ENCODE results near the gene CRIP2. TPM values are rescaled to one million over a fixed set of nuclear protein-coding genes. Genes with fewer than 3 reads are reported as not detected.

Gene CRIP2
- total and polyA plus RNA-seq, 2 of the 13 experiments (the other 11 are each of a cell fraction or from before 2014, with no cell fraction given): 31.6 to 37.9 TPM

- TF ChIP-seq MED13 (CRISPR knock-in tag; IDR thresholded peaks at IDR 0.05): no peak
- TF ChIP-seq KDM1A (CRISPR knock-in tag; IDR thresholded peaks at IDR 0.05): no peak
- TF ChIP-seq, protein P1, sequence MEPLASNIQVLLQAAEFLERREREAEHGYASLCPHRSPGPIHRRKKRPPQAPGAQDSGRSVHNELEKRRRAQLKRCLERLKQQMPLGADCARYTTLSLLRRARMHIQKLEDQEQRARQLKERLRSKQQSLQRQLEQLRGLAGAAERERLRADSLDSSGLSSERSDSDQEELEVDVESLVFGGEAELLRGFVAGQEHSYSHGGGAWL (CRISPR knock-in tag; IDR thresholded peaks at IDR 0.05): 0 out of 2 replicates have a peak, but pooled peaks have one; percentile 34
- TF ChIP-seq ZNF570 (CRISPR knock-in tag; IDR thresholded peaks at IDR 0.05; ENCODE audit: borderline replicate concordance): no peak
- TF ChIP-seq NAIF1 (CRISPR knock-in tag; IDR thresholded peaks at IDR 0.05; ENCODE audit: borderline replicate concordance): no peak
- TF ChIP-seq, protein P2, sequence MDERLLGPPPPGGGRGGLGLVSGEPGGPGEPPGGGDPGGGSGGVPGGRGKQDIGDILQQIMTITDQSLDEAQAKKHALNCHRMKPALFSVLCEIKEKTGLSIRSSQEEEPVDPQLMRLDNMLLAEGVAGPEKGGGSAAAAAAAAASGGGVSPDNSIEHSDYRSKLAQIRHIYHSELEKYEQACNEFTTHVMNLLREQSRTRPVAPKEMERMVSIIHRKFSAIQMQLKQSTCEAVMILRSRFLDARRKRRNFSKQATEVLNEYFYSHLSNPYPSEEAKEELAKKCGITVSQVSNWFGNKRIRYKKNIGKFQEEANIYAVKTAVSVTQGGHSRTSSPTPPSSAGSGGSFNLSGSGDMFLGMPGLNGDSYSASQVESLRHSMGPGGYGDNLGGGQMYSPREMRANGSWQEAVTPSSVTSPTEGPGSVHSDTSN (CRISPR knock-in tag; IDR thresholded peaks at IDR 0.05): peak; percentile 3; the same call in 1 of the 2 replicates
- TF ChIP-seq CHD4 (IDR thresholded peaks at IDR 0.05; ENCODE audit: borderline replicate concordance, low read length): peak; percentile 68; the same call in 1 of the 2 replicates
- TF ChIP-seq MLX (CRISPR knock-in tag; IDR thresholded peaks at IDR 0.05): no peak
- TF ChIP-seq RFXAP (CRISPR knock-in tag; IDR thresholded peaks at IDR 0.05; ENCODE audit: borderline replicate concordance): no peak
- TF ChIP-seq ASH2L (IDR thresholded peaks at IDR 0.05; ENCODE audit: insufficient read length, low read depth, low read length): peak; percentile 51
- no peak for TF ChIP-seq RFXANK (CRISPR knock-in tag; IDR thresholded peaks at IDR 0.05)
- TF ChIP-seq ONECUT2 (CRISPR knock-in tag; IDR thresholded peaks at IDR 0.05): no peak
- TF ChIP-seq IRF2 (CRISPR knock-in tag; IDR thresholded peaks at IDR 0.05): peak; percentile 63; the same call in 1 of the 2 replicates
- TF ChIP-seq ZNF510 (CRISPR knock-in tag; IDR thresholded peaks at IDR 0.05; ENCODE audit: low read depth): no peak
- peak; percentile 43; the same call in 1 of the 2 replicates for TF ChIP-seq SOX5 (CRISPR knock-in tag; IDR thresholded peaks at IDR 0.05; ENCODE audit: borderline replicate concordance)
- no peak for TF ChIP-seq SRF (IDR thresholded peaks at IDR 0.05; ENCODE audit: low read depth, low read length)
- TF ChIP-seq CENPX (CRISPR knock-in tag; IDR thresholded peaks at IDR 0.05): no peak
- TF ChIP-seq, protein P3, sequence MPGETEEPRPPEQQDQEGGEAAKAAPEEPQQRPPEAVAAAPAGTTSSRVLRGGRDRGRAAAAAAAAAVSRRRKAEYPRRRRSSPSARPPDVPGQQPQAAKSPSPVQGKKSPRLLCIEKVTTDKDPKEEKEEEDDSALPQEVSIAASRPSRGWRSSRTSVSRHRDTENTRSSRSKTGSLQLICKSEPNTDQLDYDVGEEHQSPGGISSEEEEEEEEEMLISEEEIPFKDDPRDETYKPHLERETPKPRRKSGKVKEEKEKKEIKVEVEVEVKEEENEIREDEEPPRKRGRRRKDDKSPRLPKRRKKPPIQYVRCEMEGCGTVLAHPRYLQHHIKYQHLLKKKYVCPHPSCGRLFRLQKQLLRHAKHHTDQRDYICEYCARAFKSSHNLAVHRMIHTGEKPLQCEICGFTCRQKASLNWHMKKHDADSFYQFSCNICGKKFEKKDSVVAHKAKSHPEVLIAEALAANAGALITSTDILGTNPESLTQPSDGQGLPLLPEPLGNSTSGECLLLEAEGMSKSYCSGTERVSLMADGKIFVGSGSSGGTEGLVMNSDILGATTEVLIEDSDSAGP (CRISPR knock-in tag; IDR thresholded peaks at IDR 0.05; ENCODE audit: borderline replicate concordance): peak; percentile 78; the same call in 1 of the 2 replicates
- no peak for TF ChIP-seq TCF12 (IDR thresholded peaks at IDR 0.05)
- TF ChIP-seq TCF12 (CRISPR knock-in tag; IDR thresholded peaks at IDR 0.05): no peak; the same call in 1 of the 2 replicates
- TF ChIP-seq IRX3 (CRISPR knock-in tag; IDR thresholded peaks at IDR 0.05; ENCODE audit: borderline replicate concordance, low read depth): no peak
- TF ChIP-seq HIVEP1 (CRISPR knock-in tag; IDR thresholded peaks at IDR 0.05): no peak
- TF ChIP-seq, protein P4, sequence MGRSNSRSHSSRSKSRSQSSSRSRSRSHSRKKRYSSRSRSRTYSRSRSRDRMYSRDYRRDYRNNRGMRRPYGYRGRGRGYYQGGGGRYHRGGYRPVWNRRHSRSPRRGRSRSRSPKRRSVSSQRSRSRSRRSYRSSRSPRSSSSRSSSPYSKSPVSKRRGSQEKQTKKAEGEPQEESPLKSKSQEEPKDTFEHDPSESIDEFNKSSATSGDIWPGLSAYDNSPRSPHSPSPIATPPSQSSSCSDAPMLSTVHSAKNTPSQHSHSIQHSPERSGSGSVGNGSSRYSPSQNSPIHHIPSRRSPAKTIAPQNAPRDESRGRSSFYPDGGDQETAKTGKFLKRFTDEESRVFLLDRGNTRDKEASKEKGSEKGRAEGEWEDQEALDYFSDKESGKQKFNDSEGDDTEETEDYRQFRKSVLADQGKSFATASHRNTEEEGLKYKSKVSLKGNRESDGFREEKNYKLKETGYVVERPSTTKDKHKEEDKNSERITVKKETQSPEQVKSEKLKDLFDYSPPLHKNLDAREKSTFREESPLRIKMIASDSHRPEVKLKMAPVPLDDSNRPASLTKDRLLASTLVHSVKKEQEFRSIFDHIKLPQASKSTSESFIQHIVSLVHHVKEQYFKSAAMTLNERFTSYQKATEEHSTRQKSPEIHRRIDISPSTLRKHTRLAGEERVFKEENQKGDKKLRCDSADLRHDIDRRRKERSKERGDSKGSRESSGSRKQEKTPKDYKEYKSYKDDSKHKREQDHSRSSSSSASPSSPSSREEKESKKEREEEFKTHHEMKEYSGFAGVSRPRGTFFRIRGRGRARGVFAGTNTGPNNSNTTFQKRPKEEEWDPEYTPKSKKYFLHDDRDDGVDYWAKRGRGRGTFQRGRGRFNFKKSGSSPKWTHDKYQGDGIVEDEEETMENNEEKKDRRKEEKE (IDR thresholded peaks at IDR 0.05): no peak
Observed at GRCh38 chr14:105480807-105481801, 6.5 kb downstream of the CRIP2 start (continued).

All from HepG2 (cell line).